GM19023 (cell line): ENCODE results near the gene VPS35L.
"Not testable (repeated sequence)": the region's sequence is repeated elsewhere in the genome, so short reads cannot be mapped to it uniquely, and the experiment has no call there.

ENCODE experiments used
- ATAC-seq: cut with Tn5 transposase; IDR thresholded peaks from one replicate; pipeline ENCODE4 v1.9.1; 2021; ENCODE audit warnings: mild to moderate bottlenecking, moderate library complexity; ENCODE audit not compliant: unreplicated experiment

The VPS35L gene

DNA sequence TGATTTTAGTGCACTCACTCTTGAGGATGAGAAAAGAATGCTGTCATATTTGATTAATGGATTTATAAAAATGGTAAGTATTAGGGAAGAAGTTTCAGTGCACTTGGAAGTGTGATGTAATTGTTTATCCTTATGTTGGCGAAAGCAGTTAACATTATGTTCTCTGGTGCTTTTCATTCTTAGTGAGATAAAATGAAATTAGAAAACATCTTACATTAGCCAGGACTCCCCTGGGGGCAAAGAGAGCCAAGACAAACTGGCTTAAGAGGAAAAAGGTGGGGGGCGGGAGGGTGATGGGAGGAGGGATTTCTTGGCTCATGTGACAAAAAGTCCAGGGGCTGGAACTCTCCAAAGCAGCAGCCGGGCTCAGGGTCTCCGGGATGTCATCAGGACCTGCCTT lies 89.4 kb downstream of the VPS35L start:
- ATAC-seq, result no peak

DNA sequence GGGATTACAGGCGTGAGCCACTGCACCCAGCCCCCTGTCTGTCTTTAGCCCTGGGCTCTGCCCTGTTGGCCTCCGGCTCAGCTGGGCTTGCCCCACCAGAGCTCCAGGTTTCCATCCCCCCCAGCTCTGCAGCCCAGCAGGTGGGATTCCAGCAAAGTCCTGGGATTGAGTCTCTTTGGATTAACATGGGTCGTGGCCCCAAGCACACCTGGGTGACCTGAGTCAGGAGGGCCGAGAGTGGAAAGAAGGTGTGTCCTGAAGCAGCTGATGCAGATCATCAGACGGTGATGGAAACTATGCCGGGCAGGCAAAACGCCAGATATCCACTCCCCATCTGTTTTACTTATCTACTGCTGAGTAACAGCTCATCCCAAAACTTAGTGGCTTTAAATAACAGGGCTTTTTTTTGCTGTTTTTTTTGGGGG lies 90.1 kb downstream of the VPS35L start:
- ATAC-seq, result no peak

DNA sequence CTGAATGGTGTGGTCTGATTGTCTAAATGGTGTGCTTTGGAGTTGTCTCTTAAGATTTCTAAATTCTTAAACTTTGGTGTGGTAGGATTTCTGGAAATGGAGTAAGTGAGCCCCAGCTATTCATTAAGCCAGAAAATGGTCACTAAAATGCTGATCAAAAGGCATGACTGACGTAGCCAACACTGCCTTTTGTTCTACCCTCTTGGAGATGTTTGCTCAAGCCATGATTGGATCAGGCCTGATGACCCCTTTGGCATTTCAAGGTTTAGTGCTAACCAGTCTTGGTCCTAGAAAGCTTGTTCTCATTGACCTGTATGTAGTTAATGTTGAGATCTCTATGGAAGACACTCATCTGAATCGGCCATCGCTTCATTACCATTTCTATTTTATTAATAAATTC lies 94.5 kb downstream of the VPS35L start:
- no peak for ATAC-seq

DNA sequence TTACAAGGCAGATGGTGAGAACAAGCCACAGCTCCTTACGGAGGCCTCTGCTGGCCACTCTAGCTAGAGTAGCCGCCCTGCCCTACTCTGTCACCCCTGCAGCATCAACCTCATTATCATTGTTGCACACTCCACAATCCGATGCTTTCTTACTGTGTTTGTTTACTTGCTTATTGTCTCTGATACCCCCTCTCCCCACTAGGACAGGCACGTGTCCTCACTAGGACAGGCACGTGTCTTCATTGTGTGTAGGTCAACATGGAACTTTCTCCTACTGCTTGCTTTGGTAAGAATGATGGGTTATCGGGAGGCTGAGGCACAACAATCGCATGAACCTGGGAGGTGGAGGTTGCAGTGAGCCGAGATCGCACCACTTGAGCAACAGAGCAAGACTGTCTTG lies 98.6 kb downstream of the VPS35L start:
- no peak for ATAC-seq

DNA sequence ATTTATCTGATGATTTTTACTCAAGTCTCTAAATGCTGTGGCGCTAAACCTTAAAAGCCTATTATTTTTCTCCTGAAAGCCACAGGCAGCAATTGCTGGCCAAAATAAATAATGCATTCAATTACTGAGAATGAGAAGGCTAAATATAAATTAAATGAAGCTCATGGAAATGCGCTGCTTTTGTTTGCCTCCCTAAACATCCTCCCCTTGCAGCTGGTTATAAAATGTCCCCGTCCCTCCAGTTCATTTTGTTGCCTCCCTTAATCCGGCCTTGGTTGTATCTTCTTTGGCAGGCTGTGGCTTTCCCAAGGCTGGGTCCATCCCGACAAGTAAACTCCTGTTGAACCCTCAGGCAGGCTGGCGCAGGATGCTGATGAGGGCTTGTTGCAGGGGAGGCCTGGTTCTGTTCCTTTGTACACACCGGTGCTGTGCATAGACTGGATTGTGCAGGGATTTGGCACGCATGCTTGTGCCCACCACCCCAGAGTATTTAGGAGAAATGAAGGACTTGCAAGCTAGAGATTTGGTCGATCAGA lies 99.8 kb downstream of the VPS35L start:
- no peak for ATAC-seq

DNA sequence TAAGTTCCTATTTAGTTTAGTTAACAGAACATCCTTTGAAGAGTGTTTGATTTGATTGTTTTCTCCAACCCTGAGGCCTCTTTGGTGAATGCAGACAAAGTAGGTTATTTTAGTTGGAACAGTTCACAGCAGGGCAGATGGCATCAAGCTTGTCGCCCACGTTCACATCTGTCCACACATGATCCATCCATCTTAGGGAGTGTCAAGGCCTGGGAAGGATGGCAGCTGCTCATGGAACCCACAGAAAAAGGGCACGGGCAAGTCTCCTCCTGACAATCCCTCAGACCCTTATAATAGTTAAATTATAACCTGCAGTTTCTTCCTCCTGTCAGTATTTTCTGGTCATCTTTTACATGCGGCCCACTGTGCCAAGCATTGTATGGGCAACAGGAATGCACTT lies 102.3 kb downstream of the VPS35L start:
- ATAC-seq, result no peak

DNA sequence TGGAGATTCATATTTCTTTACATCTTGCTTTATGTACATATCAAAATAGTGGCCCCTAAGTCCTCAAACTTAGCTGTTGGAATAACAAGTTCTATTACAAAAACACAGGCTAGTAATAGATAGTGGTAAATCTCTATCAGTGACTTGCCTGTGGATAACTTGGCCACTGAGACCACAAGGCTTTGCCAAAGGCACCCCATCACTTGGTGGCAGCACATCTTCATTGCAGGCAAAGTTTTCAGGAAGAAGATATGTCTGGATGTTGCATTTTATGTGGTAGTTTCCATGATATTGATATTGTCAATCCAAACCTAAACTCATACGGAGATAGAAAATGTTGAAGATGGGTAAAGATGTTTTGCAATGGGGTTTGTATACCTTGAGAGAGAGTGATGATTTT lies 104.1 kb downstream of the VPS35L start:
- no peak for ATAC-seq

DNA sequence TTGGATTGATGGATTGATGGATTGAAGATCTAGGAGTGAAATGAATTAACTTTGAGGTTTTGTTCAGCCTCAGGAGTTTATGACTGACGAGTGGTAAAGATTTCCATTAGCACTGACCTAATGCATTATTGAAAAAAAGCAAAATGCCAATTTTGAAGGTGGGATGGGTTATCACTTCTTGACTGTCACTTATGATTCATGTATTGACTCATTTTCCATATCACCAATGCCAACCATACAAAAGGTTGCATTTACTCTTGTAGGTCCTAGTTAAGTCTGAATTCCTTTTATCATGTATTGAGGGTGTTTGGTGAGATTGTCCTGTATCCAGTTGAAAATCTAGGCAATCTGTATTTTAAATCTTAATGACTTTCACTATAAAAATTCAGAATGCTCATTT lies 104.9 kb downstream of the VPS35L start:
- ATAC-seq, result no peak

DNA sequence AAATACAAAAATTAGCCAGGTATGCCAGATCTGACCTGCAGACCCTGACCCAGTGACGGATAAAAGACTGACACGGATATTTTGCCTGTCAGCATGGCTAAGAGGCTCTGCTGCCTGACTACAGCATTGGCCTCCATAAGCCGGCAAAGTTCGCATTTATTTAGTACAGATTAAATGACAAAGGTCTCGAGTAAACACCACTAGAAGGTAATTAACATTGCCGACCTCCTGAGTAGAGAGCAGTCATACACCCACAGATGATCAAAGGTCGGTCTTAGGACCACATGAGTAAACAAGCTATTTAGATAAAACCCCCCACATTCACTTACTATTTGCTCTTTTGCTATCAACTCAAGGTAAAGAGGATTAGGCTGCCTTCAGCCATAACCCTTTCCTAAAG lies 106.8 kb downstream of the VPS35L start:
- ATAC-seq, result no peak

DNA sequence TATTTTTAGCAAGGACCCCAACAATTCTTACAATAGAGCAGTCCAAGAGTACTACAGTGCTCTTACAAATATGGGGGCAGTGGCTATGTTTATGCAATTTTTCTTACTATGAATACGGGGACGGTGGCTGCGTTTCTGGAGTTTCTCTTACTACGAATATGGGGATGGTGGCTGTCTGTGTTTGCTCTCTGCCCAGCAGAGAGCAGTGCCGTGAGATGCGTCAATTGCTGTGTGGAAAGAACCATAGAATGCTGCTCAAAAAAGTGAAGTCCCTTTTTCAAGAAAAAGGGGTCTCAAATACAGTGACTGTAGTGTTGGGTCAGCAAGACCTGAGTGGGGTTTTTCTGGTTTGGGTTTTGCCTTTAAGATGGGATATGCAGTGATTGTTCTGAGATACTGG lies 108.7 kb downstream of the VPS35L start:
- no peak for ATAC-seq

DNA sequence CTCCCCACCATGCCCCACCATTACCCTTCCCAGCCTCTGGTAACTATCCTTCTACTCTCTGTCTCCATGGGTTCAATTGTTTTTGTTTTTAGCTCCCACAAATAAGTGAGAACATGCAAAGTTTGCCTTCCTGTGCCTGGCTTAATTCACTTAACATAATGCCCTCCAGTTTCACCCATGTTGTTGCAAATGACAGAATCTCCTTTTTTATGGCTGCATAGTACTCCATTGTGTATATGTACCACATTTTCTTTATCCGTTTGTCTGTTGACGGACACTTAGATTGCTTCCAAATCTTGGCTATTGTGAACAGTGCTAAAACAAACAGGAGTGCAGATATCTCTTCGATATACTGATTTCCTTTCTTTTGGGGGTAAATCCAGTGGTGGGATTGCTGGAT lies 109.8 kb downstream of the VPS35L start:
- not testable (repeated sequence) for ATAC-seq

DNA sequence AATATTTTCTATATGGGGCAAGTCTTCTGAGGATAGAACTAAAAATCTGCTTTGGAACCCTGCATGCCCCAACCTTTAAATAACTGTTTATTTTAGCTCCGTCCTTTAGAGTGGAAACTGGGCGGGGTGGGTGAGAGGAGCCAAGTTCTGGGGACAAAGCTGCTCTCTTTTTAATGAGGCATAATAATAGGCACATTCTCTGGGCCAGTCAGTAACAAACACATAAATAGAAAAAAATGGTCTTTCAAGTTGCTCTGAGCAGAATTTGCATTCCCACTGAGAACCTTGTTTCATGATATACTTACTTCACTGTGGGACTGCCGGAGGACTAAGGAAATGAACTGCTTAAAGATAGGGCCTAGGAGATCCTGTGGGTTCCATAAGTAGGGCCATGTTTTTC lies 111.0 kb downstream of the VPS35L start:
- no peak for ATAC-seq

DNA sequence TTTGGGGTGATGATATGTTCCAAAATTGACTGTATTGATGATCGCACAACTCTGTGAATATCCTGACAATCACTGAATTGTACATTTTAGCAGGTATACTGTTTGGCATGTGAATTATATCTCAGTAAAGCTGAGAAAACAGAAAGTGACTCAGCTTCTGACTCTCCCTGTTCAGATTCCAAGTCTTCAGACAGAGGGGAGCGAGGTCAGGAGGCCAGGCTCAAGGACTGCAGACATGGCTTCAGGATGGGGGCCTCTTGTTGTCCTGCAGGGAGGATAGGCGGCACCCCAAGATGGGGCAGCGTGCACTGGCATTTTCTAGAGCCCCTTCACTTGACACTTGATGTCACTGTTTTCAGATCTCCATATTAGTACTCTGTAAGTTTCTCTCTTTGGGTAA lies 116.9 kb downstream of the VPS35L start:
- no peak for ATAC-seq

DNA sequence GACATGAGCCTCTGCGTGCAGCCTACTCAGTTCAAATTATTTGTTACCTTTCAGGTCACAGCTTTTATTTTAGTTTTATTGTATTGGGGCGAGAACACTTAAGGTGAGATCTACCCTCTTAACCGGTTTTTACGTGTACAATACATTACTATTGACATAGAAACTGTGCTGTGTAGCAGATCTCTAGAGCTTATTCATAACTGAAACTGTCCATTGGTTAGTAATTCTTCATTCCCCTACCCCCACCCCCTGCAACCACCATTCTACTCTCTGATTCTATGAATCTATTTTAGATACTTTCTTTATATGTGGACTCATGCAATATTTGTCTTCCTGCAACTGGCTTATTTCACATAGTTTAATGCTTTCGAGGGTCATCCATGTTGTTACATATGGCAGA lies 119.0 kb downstream of the VPS35L start:
- no peak for ATAC-seq

DNA sequence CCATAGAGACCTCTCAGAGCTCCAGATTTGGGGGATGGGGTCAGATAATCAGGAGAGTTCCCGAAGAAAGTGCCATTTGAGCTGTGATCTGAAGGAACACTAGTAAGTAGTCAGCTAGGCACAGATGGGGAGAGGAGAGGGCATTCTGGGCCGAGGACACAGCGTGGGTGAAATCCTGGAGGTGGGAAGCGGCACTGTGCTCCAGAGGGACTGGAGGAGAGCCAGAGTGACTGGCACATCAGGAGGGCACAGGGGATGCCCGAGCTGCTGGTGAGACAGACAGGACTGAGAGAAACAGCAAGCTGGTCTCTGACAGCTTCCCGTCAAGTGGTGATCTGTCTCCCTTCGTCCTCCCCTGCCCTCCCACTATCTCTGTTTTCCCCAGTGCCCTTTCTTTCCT lies 121.9 kb downstream of the VPS35L start:
- ATAC-seq, result no peak

DNA sequence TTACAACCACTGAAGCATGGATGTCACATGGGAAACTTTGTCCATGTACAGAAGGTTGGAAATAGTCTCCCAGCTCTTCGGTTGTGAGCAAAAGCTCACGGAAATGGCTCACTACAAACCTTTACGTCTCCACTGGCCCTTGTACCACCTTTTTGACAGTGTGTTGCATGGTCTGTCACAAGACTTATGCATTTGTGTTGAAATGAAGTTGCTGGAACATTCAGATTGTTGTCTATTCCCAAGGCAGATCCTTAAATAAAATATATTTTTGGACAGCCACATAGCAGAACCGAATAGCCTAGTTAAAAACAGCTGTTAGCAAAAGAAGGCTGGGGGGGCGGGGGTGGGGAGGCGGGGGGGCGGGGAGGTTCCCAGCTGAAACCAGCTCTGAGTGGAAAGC lies 123.3 kb downstream of the VPS35L start:
- no peak for ATAC-seq

DNA sequence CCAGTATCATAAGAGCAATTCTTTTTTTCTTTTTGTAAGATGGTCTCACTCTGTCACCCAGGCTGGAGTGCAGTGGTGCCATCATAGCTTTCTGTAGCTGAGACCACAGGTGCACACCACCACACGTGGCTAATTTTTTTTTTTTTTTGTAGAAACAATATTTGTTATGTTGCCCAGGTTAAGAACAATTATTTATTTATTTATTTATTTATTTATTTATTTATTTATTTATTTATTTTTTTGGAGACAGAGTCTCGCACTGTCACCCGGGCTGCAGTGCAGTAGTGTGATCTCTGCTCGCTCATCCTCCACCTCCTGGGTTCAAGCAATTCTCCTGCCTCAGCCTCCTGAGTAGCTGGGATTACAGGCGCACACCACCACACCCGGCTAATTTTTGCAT lies 123.8 kb downstream of the VPS35L start:
- not testable (repeated sequence) for ATAC-seq

DNA sequence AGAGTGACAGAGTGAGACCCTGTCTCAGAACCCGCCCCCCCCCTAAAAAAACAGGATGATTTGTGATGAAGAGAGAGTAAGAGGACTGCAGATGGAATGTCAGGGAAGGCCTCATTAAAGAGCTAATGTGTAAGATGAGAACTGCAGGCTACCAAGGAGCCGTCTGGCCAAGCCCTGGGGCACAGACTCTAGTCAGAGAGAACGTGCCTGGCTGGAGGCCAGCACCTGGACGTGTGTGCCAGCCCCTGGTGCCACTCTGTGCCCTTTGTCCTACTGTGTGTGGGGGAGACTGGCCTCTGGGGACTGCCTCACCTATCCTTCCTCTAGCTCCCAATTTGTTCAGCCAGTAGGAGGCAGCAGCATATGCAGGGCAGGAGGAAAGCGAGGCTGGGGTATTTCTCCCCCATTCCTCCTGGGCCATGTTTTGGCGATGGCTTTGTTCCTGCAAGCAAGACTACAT lies 125.4 kb downstream of the VPS35L start:
- ATAC-seq, result no peak

DNA sequence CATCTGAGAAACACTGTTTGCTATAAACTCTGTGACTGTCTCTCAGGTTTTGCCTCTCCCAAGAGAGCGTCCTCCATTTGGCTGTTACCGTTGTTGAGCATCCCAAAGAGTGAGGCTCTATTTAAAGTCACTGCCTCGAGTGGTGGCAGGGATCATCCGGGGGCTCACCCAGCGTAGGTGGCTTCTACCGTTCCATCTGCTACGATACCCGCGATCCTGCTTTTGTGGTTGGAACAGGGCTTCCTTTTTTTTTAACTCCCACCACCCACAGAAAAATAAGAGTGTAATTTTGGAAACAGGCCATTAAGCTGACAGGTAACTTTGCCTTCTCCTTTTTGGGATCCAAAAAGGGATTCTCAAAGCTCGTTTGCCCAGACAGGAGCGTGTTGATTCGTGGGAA lies 126.1 kb downstream of the VPS35L start:
- no peak for ATAC-seq

DNA sequence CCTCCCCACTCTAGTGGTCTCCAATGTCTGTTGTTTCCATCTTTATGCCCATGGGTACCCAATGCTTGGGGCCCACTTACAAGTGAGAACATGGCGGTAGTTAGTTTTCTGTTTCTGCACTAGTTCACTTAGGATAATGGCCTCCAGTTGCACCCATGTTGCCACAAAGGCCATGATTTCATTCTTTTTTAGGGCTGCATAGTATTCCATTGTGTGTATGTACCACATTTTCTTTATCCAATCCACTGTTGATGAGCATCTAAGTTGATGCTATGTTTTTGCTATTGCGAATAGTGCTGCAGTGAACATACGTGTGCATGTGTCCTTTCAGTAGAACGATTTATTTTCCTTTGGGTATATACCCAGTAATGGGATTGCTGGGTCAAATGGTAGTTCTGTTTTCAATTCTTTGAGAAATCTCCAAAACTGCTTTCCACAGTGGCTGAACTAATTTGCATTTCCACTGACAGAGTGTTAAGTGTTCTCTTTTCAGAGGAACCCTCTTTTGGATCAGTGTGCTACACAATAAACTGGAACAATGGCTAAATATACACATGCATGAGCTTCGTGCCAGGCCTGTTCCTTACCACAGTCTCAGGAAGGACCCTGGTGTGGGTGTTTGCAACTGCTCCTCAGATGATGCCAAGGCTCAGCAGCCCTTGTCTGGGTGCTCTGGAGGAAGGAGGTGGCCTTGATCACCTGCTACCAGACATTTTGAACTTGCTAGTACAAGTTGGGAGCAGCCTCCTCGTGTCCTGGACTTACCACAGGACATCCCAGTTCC lies 128.1 kb downstream of the VPS35L start:
- ATAC-seq, result no peak

DNA sequence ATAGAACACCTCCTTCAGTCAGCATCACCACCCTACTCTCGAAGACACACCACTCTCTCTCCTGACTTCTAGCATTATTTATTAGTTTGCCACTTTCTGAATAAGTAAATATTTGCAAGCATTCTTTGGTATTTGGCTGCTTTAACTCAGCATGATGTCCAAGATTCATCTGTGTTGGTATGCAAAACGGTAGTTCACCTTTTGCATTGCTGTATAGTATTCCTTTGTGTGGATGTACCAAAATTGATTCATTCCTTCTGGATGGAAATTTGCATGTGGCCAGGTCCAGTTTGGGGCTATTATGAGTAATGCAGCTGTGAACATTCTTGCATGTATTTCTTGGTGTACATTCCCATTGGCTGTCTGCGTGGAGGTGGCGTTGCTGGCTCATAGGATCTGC lies 129.7 kb downstream of the VPS35L start:
- ATAC-seq, result no peak

DNA sequence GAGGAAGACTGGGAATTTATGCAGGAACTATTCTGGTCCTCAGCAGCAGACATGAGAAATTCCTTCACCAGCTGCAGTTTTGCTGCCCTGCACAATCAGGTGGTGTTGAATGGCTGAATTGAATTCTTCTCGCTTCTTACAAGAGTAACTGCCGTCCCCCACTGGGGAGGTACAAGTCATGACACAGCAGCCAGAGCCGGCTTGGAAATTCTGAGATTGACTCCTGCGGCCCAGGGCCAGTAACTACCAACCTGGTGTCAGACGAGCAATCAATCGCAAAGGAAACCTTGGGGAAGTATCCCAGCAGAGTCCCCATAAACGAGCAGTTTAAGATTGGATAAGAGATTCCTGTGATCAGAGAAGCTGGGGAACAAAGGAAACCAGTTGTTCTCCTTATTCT lies 131.8 kb downstream of the VPS35L start:
- no peak for ATAC-seq
